ENCODE data around the gene TMEM138. TPM values are rescaled to one million over a fixed set of nuclear protein-coding genes. Genes with fewer than 3 reads are reported as not detected.

TMEM138 gene
- total RNA-seq, 1 experiment from 2014 or later: 43.6 TPM

DNA sequence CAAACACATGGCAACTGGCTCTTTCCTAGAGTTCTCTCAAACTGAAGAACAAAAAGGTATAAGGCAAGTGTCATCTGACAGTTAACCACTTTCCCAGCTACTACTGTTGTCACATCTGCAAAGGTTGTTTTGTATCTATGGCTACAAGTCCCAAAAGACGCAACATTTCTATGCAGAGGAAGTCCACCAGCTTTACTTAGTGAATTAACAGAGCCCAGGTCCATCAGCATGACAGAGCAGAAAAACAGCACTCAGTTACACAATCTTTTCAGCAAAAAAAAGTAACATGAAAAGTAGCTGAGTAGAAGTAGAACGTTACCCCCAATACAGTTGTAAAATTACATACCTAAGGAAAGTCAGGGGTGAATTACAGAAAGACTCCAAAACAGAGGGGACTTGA is 55.5 kb downstream of the TMEM138 start:
- H4K8ac ChIP-seq (replicated peaks; ENCODE audit: insufficient read length, low read depth, low read length): no peak overlapping the region
- TF ChIP-seq, protein P1, sequence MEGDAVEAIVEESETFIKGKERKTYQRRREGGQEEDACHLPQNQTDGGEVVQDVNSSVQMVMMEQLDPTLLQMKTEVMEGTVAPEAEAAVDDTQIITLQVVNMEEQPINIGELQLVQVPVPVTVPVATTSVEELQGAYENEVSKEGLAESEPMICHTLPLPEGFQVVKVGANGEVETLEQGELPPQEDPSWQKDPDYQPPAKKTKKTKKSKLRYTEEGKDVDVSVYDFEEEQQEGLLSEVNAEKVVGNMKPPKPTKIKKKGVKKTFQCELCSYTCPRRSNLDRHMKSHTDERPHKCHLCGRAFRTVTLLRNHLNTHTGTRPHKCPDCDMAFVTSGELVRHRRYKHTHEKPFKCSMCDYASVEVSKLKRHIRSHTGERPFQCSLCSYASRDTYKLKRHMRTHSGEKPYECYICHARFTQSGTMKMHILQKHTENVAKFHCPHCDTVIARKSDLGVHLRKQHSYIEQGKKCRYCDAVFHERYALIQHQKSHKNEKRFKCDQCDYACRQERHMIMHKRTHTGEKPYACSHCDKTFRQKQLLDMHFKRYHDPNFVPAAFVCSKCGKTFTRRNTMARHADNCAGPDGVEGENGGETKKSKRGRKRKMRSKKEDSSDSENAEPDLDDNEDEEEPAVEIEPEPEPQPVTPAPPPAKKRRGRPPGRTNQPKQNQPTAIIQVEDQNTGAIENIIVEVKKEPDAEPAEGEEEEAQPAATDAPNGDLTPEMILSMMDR (conservative IDR thresholded peaks at IDR 0.05): no peak
- Mint-ChIP-seq H3K27me3 (ENCODE audit: low read depth) (no peaks in the 10 kb centered on the region), H3K4me1 (no peaks in the 10 kb centered on the region; a peak in 1 of 4 replicates), H3K27ac (peak overlapping the region in 2 of 3 experiments; percentile 27 to 53; a peak in 3 of 7 replicates), H3K4me3 (no peak overlapping the region), H3K9me3 (no peaks in the 10 kb centered on the region), H3K36me3 (ENCODE audit: insufficient read depth in 1 of 3, low read depth in 3 of 3) (peaks cover 54 to 98% (median 97%) of the 10 kb centered on the region in 3 experiments; a peak in 6 of 7 replicates)
- H2BK120ac ChIP-seq (ENCODE audit: low read depth, low read length, poor library complexity, severe bottlenecking): no peak overlapping the region
- no peak overlapping the region for H3K4ac ChIP-seq (ENCODE audit: low read depth, low read length)
- H4K91ac ChIP-seq (ENCODE audit: insufficient read length, low read depth, low read length): no peak overlapping the region
- H2BK5ac ChIP-seq (ENCODE audit: insufficient read length, low read length): no peak overlapping the region
- H2AFZ ChIP-seq (ENCODE audit: low read length): no peak overlapping the region
- no peak overlapping the region for H3K56ac ChIP-seq (ENCODE audit: insufficient read length, low read depth, low read length)
- no peak overlapping the region for H2BK20ac ChIP-seq (ENCODE audit: low read depth, low read length, poor library complexity, severe bottlenecking)
- H4K5ac ChIP-seq (ENCODE audit: insufficient read length, low read depth, low read length): no peak overlapping the region
- peaks cover 8% of the 10 kb centered on the region for H3K79me1 ChIP-seq (ENCODE audit: insufficient read depth, low read depth, low read length, poor library complexity, severe bottlenecking)
- H2AK5ac ChIP-seq (ENCODE audit: insufficient read length, low read length): no peak overlapping the region
- no peaks in the 10 kb centered on the region for H3K9me3 ChIP-seq (ENCODE audit: control insufficient read depth, low read depth, low read length)
- H3K4me2 ChIP-seq (ENCODE audit: insufficient read depth, insufficient read length, low read length): no peak overlapping the region
- H2BK12ac ChIP-seq (ENCODE audit: insufficient read length, low read depth, low read length): no peak overlapping the region
- H3K23ac ChIP-seq (ENCODE audit: insufficient read length, low read depth, low read length): no peak overlapping the region
- H3K18ac ChIP-seq (ENCODE audit: insufficient read length, low read depth, low read length): no peak overlapping the region
- no peak overlapping the region for H3T11ph ChIP-seq (ENCODE audit: low read length)
- no peaks in the 10 kb centered on the region for H3K27me3 ChIP-seq (ENCODE audit: insufficient read depth, low read length)
- no peak overlapping the region for H2BK15ac ChIP-seq (ENCODE audit: low read depth, low read length)
- H3K14ac ChIP-seq (ENCODE audit: insufficient read depth, low read length): no peak overlapping the region
- no peaks in the 10 kb centered on the region for H4K20me1 ChIP-seq (ENCODE audit: control insufficient read depth, insufficient read depth, insufficient read length)
- no peak overlapping the region for H3K27ac ChIP-seq (ENCODE audit: insufficient read length, low read depth, low read length)
- no peaks in the 10 kb centered on the region for H3K23me2 ChIP-seq (ENCODE audit: insufficient read length, low read depth, low read length, poor library complexity, severe bottlenecking)
- no peaks in the 10 kb centered on the region; the same call in 1 of the 2 replicates for H3K79me2 ChIP-seq (ENCODE audit: insufficient read depth, low read length)
- no peaks in the 10 kb centered on the region for H3K4me1 ChIP-seq (ENCODE audit: insufficient read depth, low read length)
- no peak overlapping the region for H3K9ac ChIP-seq (ENCODE audit: extremely low read depth, insufficient read length, low read length)
- no CpG with 5 or more reads among the region's 2 CpGs for WGBS (ENCODE audit: extremely low coverage, insufficient read length, low lambda C conversion rate)
- DNase-seq: no peak
